GM18502 (cell line): Measurements from ENCODE around the gene DHRS7B.
"Not testable (repeated sequence)": the region's sequence is repeated elsewhere in the genome, so short reads cannot be mapped to it uniquely, and the experiment has no call there.

ENCODE experiments used
- ATAC-seq: cut with Tn5 transposase; IDR thresholded peaks from one replicate; pipeline ENCODE4 v1.9.1; 2021; ENCODE audit warnings: mild to moderate bottlenecking; ENCODE audit not compliant: unreplicated experiment, poor library complexity

Gene DHRS7B

DNA sequence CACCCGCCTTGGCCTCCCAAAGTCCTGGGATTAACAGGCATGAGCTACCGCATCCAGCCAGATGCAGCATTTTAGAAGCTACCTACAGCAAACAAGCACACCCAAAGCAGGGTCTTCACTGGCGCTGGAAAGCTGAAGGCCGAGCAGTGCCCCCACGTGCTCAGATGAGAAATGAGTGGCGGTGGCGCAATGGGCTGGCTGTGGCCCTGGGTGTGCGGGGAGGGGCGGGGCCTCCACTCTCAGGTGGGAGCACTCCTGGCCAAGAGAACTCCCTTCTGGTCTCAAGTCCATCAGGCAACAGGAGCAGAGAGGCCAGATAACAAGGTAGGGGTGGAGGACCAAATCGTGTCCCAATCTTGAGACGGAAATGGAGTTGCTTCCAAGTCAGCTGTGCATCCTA lies 75.1 kb downstream of the DHRS7B start:
- ATAC-seq: no peak

DNA sequence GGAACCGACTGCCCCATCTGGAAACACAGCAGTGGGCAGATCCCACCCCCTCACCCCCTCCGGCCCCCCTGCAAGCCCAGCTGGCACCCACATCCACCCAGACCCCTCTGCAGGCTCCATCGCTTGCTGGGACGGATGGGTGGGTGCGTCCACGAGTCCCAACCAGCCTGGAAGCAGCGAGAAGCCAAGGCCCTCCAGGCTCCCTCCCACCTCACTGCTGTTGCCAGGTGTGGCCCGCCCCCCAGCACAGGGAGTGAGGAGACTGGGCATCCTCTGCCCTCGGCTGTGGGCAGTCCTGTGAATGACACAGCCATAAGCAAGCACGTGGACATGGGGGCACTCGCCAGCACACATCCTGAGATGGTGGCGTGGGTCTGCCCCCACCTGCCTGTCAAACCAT lies 75.7 kb downstream of the DHRS7B start:
- ATAC-seq: no peak

DNA sequence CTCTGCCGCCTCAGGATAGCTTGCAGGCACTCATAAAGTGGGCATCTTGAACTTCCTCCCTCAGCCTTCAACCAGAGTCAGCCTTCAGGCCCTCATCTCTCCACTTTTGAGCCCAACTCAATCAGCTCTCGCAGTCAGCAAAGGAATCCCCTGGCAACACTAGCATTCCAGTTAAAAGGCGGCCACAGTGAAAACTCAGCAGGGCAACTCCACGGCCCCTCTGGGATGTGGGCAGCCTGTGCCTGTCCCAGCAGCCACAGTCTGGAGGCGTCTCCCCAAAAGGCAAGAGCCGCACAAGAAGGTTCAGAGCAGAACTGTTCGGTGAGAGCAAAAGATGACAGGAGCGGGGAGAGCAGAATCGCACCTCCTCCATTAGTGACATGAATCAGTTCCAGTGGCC lies 78.2 kb downstream of the DHRS7B start:
- ATAC-seq: no peak

DNA sequence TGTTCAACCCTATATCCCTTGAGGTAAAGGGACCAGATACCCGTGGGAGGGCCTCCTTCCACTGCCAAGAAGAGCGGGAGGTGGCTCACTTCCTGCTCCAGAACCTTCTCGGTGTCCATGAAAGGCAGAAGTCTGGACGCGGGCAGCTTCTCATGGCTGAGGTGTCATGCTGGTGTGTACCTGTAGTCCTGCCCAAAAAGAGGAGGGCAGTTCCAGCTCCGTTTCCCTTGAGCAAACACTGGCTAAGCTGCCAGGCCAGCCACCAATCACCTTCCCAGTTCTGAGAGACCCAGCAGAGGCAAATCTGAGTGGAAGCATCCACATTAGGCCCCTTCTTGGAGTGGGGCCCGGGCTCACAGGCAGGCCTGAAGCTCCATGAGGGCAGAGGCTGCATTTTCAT lies 81.6 kb downstream of the DHRS7B start:
- no peak for ATAC-seq

DNA sequence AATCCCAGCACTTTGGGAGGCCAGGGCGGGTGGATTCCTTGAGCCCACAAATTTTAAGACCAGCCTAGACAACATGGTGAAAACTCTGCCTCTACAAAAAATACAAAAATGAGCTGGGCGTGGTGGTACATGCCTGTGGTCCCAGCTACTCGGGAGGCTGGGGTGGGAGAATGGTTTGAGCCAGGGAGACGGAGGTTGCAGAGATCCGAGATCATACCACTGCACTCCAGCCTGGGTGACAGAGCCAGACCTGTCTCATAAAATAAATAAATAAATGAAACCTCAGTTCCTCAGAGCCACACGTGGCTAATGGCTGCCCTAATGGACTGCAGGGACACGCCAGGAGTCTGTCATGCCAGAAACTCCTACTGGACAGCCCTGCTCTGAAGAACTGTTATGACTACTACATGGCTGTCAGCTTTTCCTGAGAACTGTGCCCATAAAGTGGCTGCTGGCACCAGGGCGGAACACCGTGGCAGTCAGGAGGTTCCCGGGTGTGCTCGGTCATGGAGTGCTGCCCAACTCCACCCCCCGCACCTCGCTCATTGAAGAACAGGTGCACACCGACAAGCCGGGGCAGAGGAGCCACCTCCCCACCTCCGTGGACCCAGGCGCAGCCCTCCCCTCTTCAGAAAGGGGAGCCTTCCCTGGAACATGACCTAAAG lies 82.9 kb downstream of the DHRS7B start:
- ATAC-seq: no peak

DNA sequence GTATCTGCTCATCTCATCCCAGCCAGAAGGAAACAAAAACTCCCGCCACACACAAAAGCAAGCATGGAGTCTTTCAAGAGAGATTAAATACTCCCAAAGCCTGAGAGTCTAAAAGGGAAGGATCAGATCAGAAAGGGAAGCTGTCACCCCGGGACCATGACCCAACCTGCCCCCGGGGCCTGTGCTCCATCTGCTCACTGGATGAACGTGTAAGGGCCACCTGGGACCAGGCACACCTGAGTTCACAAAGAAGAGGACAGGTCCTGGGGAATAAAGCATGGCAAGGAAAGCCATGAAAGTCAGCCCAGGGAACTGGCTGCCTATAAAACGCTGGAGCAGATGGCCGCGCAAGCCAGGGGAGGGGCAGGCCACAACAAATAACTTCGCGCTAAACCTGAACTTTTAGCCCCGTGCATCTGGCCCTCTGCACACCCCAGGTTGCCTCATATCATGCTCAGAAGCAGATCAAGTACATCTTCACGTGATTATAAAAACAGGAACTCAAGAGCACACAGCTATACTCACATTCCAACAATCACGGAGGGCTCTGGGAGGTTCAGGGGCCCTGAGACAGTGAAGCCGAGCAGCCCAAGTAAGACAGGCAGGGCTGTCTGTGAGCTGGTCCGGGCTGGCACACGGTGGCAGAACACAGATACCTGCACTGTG lies 83.8 kb downstream of the DHRS7B start:
- no peak for ATAC-seq

DNA sequence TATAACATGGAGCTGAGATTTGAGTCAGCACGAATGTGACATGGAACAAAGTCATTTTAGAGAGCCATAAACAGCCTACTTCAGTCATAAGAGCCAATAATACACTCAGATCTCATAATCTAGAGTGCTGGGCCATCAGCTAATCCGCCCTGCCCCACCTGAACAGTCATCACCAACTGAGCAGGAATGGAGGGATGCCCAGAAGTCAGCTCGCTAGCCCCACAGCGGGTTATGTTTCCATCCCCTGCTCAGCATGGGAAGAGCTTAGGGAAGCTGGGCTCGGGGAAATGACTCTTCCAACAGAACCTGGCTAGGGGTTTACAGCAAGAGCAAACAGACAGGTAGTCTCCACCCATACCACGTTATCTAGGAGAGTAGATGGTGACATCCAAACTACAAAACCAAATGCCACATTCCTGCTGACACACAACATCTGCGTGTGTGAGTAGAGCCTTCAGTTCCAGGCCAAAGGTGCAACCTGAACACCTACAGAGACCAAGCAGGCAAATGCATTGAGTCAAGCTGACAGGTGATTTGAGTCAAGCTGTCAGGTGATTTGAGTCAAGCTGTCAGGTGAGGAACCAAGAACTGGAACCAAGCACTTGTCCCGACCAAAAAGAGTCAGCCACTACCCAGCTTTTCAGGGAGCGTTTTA lies 85.2 kb downstream of the DHRS7B start:
- ATAC-seq: no peak

DNA sequence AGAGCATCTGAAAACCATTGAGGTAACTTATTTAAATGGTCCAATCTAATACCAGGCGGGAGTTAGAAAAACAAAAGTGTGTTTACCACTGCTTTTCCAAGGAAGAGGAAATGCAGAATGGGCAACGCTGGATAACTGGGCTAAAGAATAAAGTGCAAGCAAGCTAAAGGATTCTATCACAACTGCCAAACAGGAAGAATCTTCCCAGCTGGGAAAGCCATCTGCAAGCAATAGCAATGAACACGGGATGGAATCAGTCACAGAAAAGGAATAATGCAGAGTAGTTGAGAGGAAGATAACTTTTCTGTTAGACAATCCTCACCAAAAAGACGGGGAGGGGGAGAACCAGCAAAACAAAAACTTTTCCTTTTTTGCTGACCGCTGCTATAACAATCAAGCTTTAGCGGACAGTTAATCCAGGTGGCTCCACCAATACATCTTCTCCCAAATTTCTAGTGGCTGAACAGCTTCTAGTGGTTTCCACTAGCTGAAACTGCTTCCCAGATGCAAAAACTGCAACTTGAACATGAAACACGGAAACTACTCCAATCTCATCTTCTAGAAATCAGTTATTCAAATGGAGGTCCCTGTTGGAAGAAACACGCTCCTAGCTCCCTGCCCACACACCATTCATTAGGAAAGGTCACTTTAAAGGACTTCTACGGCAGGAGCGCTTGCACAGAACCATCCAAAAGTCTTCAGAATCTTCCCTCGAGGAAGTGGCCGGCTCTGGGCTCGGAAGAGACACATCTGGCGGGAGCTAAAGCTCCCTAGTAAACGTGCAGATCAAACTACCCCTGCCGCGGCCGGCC lies 86.3 kb downstream of the DHRS7B start:
- peak; percentile 1 for ATAC-seq

DNA sequence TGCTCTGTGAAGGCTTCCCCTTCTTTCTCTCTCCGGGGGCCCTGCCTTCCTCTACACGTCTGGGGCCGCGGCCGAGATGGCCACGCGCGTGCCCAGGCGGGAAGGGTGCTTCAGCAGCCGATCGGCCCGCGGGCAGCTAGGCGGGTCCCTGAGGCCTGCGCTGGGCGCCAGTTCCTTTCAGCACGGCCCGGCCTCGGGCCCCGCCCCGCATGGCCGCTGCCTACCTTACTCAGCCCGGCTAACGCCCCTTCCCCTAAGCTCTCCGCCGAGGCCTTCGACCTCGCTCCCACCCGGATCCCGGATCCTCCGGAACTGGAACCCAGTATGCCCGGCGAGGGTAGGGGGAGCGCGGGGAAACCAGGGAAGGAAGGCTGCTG lies 86.9 kb downstream of the DHRS7B start:
- peak; percentile 13 for ATAC-seq

DNA sequence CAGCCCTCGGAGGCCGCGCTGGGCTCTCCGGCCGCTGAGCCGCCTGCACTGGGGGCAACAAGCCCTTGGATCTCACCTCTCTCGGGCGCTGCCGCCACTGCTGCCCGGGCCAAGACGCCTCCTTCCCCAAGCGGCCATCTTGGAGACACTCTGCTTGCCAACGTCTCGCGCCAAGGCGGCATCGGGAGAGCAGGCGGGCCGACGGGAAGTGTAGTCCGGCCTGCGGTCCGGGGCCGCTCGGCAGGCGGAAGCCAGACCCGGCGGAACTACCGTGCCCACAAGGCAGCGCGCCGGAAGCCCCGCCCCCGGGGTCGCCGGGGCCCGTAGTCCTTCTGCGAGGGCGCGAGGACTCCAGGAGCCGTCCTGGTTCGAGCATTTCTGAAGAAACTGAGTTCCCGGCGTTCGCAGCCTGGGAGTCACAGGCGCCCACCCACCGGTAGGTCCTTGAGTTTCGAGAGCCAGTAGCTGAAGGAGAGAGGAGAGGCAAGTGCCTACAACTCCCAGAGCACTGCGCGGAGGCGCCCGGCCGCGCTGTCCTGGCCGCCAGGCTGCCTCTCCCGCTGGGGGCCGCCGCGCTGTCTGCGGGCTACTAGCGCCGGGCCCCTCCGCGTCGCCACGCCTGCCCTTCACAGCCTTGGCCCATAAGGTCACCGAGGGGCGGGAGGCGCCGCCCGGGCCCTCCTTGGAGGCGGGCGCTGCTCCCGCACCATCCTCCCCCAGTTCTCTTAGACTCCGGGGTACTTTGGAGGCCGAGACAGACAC lies 87.4 kb downstream of the DHRS7B start, which contains the start of gene TMEM11:
TSS of gene TMEM11 (minus strand) at position 147 of the 762 bp plus-strand sequence. CDS start at position 138, 9 bp downstream.
- peak; percentile 86 for ATAC-seq

DNA sequence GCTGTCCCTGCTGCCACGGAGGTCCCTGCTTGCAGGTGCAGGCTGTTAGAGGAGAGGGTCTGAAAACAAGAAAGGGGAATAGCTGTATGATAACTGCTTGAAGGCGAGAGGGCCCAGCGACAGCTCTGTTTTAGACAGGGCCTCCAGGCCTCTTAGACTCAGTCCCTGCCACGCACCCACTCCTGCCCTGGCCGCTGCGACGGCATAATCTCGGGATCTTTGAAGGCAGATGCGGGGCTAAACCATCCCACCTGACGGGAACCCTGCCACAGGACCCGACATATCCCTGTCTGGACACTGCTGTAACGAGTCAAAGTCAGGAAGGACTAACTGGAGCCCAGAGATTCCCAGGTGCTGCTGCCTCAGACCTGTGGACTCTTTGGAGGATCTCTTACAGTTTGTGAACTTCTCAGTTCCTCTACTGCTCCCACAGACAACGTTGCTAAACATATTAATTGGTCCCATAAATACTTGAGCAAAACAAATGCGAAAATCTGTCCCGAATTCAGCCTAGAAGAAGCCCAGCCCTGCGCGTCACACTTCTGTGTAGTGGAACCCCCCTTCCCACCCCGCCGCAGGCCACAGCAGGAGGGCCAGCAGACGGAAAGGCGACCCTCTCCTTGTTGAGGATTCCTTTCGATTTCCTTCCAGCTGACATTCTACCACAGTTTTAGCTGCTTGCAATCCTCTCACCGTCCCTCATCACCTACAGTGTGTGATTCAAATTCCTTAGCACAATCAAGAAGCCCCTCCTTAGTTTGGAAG lies 88.2 kb downstream of the DHRS7B start:
- ATAC-seq: peak; percentile 18

DNA sequence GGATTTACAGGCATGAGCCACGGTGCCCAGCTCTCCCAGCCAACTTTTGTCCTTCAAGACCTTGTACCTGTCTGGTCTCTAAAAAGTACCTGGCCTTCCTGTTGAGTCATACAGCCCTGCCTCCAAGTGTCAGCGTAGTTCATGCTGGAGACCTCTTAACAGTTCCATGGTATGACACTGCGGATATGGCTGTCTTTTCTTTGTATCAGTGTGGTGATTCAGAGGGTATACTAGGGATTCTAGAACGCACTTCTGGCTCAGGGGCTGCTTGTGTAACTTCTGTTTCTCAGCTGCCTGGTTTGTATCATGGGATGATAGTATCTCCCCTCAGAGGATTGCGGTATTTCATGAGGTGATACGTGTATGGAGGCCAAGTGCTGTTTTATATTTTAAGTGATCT lies 89.2 kb downstream of the DHRS7B start:
- no peak for ATAC-seq

DNA sequence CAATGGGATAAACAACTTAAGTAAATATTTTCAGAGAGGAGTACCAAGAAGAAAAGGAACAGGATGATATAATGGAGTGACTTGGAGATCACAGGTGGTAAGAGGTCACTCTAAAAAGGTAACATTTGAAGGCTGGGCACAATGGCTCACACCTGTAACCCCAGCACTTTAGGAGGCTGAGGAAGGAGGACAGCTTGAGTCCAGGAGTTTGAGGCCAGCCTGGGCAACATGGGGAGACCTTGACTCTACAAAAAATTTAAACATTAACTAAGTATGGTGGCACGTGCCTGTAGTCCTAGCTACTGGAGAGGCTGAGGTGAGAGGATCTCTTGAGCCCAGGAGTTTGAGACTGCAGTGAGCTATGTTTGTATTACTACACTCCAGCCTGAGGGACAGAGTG lies 90.6 kb downstream of the DHRS7B start:
- no peak for ATAC-seq

DNA sequence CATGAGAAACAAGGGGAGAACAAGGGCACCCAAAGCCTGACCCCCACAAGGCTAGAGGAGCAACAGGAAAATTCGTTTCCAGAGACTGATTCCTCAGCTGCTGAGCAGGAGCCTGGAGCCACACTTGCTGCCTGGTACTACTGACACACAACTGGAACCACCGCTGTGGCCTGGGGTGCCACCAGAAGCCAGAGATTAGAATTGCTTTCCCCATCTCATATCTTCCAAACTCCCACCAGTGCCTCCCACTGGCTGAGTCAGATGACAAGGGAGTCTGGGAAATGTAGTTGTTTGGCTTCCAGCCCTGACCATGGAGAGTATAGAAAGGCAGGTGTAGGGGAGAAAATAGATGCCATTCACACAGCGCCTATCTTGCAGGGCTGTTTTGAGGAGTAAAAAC lies 91.3 kb downstream of the DHRS7B start:
- ATAC-seq: no peak

DNA sequence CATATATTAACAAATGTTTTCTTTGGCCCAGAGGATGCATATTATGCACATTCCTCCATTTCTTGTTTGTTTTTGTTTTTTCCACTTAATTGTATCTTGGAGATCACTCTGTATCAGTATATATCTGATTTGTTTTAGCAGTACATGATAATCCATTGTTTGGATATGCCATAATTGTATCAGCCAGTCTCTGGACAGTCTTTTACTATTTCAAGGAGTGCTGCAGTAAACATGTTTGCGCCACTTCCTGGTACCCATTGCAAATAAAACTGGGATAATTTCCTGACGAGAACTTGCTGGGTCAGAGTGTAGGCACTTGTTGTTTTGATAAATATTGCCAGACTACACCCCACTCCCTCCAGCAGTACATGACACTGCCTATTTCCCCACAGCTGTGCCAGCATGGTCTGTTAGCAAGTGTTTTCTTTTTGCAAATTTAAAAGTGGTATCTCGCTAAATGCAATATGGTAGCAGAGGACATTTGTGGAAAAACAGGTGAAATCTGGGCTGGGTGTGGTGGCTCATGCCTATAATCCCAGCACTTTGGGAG lies 92.1 kb downstream of the DHRS7B start:
- ATAC-seq: no peak

DNA sequence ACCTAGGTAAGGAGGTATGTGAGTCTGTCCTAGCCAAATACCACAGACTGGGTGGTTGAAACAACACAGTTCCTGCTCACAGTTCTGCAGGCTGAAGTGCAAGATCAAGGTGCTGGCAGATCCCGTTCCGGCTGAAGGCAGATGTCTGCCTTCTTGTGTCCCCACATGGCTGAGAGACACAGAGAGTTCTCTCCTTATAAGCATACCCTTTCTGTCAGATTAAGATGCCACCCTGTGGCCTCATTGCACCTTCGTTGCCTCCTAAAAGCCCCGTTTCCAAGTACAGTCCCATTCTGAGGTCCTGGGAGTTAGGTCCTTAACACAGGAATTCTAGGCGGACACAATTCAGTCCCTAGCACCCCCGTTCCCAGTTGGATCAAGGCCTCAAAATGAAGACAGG lies 96.3 kb downstream of the DHRS7B start:
- ATAC-seq: no peak

DNA sequence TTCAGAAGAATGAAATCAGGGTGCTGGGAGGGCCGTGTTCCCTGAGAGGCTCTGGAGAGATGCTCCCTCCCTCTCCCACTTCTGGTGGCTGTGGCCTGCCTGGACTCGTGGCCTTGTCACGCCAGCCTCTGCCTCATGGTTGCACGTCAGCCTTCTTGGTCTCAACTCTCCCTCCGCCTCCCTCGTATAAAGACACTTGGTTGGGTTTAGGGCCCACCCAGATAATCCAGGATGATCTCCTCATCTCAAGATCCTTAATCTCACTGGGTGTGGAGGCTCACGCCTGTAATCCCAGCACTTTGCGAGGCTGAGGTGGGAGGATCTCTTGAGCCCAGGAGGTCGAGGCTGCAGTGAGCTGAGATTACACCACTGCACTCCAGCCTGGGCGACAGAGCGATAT lies 100.5 kb downstream of the DHRS7B start:
- not testable (repeated sequence) for ATAC-seq

DNA sequence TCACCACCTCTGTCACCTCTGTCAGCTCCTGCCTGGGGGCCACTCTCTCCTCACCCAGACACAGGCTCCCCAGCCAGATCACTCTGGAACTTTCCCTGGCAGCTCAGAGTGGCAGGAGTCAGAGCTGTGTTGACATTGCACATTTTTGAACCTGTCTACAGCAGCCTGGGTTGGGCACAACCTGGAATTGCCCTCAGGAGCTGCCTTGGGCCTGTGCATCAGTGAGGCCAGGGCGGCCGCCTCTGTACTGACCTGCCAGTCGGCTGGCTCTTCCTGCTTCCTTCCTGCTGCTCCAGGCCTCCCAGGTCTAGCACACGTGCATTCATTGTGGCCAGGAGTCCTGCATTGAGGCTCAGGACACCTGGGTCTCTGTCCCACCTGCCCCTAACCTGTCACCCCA lies 101.3 kb downstream of the DHRS7B start:
- no peak for ATAC-seq

DNA sequence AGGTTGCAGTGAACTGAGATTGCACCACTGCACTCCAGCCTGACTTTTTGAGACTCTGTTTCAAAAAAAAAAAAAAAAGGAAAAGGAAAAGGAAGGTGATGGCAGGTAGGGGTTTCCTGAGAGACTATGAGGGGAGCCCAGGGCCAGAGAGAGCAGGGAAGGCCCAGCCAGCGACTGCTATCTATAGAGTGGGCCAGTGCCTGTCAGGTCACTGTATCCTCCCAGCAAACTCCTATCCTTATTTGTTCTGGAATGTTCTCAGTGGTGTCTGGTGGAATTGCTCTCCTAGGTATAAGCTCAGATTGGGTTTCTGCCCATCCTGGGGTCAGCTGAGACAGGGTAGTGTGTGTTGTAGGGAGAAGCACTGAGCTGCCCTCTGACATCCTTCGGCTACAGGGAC lies 102.1 kb downstream of the DHRS7B start:
- no peak for ATAC-seq
